ENCODE measurements around the gene ATP8B1.

Gene ATP8B1

GRCh38 chr18:57640749-57641148 is 162.4 kb downstream of the ATP8B1 start:
- DNase-seq = no peak
- H3K36me3 Mint-ChIP-seq (ENCODE audit: low read depth) = peaks cover 53% of the 10 kb centered on the region
- H3K4me1 Mint-ChIP-seq (ENCODE audit: low read depth) = peaks cover 36% of the 10 kb centered on the region
- H3K9me3 Mint-ChIP-seq = no peaks in the 10 kb centered on the region
- peak overlapping the region; percentile 74 for H3K27ac Mint-ChIP-seq
- H3K4me3 Mint-ChIP-seq = no peak overlapping the region
- no peaks in the 10 kb centered on the region for H3K27me3 Mint-ChIP-seq

- Mint-ChIP-seq H3K4me3 (no peak overlapping the region), H3K36me3 (ENCODE audit: low read depth) (peaks cover 54% of the 10 kb centered on the region), H3K4me1 (ENCODE audit: low read depth) (peaks cover 38% of the 10 kb centered on the region), H3K9me3 (no peaks in the 10 kb centered on the region), H3K27ac (peak overlapping the region; percentile 39), H3K27me3 (no peaks in the 10 kb centered on the region)
- DNase-seq = no peak
Observed at GRCh38 chr18:57640236-57640635, 162.9 kb downstream of the ATP8B1 start.

- DNase-seq = no peak
- Mint-ChIP-seq H3K4me3 (no peak overlapping the region), H3K36me3 (ENCODE audit: low read depth) (peaks cover 23% of the 10 kb centered on the region)
Observed at GRCh38 chr18:57635003-57635822, 167.9 kb downstream of the ATP8B1 start.

GRCh38 chr18:57631697-57632096 is 171.4 kb downstream of the ATP8B1 start:
- Mint-ChIP-seq H3K4me3 (peak overlapping the region; percentile 28), H3K27me3 (no peaks in the 10 kb centered on the region), H3K9me3 (no peaks in the 10 kb centered on the region), H3K27ac (peak overlapping the region; percentile 1), H3K36me3 (ENCODE audit: low read depth) (peaks cover 13% of the 10 kb centered on the region), H3K4me1 (ENCODE audit: low read depth) (peaks cover 24% of the 10 kb centered on the region)
- no peak for DNase-seq

More at GRCh38 chr18:57635003-57635822, 167.9 kb downstream of the ATP8B1 start:
- peaks cover 23% of the 10 kb centered on the region for H3K4me1 Mint-ChIP-seq (ENCODE audit: low read depth)
- no peaks in the 10 kb centered on the region for H3K9me3 Mint-ChIP-seq
- H3K27me3 Mint-ChIP-seq = no peaks in the 10 kb centered on the region
- no peak overlapping the region for H3K27ac Mint-ChIP-seq

GRCh38 chr18:57630754-57631595 is 172.1 kb downstream of the ATP8B1 start:
- Mint-ChIP-seq H3K27me3 (no peaks in the 10 kb centered on the region), H3K9me3 (no peaks in the 10 kb centered on the region), H3K27ac (peak overlapping the region; percentile 99), H3K4me3 (peak overlapping the region; percentile 95), H3K4me1 (ENCODE audit: low read depth) (peaks cover 24% of the 10 kb centered on the region), H3K36me3 (ENCODE audit: low read depth) (peaks cover 13% of the 10 kb centered on the region)
- no peak for DNase-seq

GRCh38 chr18:57630002-57630753 is 172.9 kb downstream of the ATP8B1 start:
- no peaks in the 10 kb centered on the region for H3K27me3 Mint-ChIP-seq
- peaks cover 22% of the 10 kb centered on the region for H3K4me1 Mint-ChIP-seq (ENCODE audit: low read depth)
- peak; percentile 96 for DNase-seq
- H3K9me3 Mint-ChIP-seq = no peaks in the 10 kb centered on the region
- peaks cover 11% of the 10 kb centered on the region for H3K36me3 Mint-ChIP-seq (ENCODE audit: low read depth)
- peak overlapping the region; percentile 95 for H3K4me3 Mint-ChIP-seq
- H3K27ac Mint-ChIP-seq = peak overlapping the region; percentile 99

- H3K9me3 Mint-ChIP-seq = no peaks in the 10 kb centered on the region
- H3K36me3 Mint-ChIP-seq (ENCODE audit: low read depth) = peaks cover 9% of the 10 kb centered on the region
- H3K4me1 Mint-ChIP-seq (ENCODE audit: low read depth) = peaks cover 22% of the 10 kb centered on the region
- peak overlapping the region; percentile 95 for H3K4me3 Mint-ChIP-seq
- no peaks in the 10 kb centered on the region for H3K27me3 Mint-ChIP-seq
- peak overlapping the region; percentile 99 for H3K27ac Mint-ChIP-seq
- DNase-seq = no peak
Observed at GRCh38 chr18:57629422-57629821, 173.7 kb downstream of the ATP8B1 start.

- Mint-ChIP-seq H3K4me1 (ENCODE audit: low read depth) (peaks cover 22% of the 10 kb centered on the region), H3K36me3 (ENCODE audit: low read depth) (peaks cover 8% of the 10 kb centered on the region), H3K9me3 (no peaks in the 10 kb centered on the region), H3K27ac (no peak overlapping the region), H3K4me3 (no peak overlapping the region), H3K27me3 (no peaks in the 10 kb centered on the region)
- no peak for DNase-seq
Observed at GRCh38 chr18:57627488-57627887, 175.6 kb downstream of the ATP8B1 start.

- Mint-ChIP-seq H3K27me3 (no peaks in the 10 kb centered on the region), H3K27ac (no peak overlapping the region)
Observed at GRCh38 chr18:57624988-57625387, 178.1 kb downstream of the ATP8B1 start.

GRCh38 chr18:57621246-57621604 is 181.9 kb downstream of the ATP8B1 start:
- H3K4me1 Mint-ChIP-seq (ENCODE audit: low read depth) = peaks cover 37% of the 10 kb centered on the region
- H3K27me3 Mint-ChIP-seq = no peaks in the 10 kb centered on the region
- DNase-seq = no peak
- peak overlapping the region; percentile 92 for H3K4me3 Mint-ChIP-seq
- no peaks in the 10 kb centered on the region for H3K9me3 Mint-ChIP-seq
- peak overlapping the region; percentile 97 for H3K27ac Mint-ChIP-seq
- peaks cover 52% of the 10 kb centered on the region for H3K36me3 Mint-ChIP-seq (ENCODE audit: low read depth)

More at GRCh38 chr18:57624988-57625387, 178.1 kb downstream of the ATP8B1 start:
- H3K9me3 Mint-ChIP-seq = no peaks in the 10 kb centered on the region
- peaks cover 21% of the 10 kb centered on the region for H3K4me1 Mint-ChIP-seq (ENCODE audit: low read depth)
- peaks cover 20% of the 10 kb centered on the region for H3K36me3 Mint-ChIP-seq (ENCODE audit: low read depth)
- no peak overlapping the region for H3K4me3 Mint-ChIP-seq
- DNase-seq = no peak

GRCh38 chr18:57619876-57620275 is 183.2 kb downstream of the ATP8B1 start:
- H3K36me3 Mint-ChIP-seq (ENCODE audit: low read depth) = peaks cover 63% of the 10 kb centered on the region
- no peak for DNase-seq
- H3K27me3 Mint-ChIP-seq = no peaks in the 10 kb centered on the region
- H3K4me3 Mint-ChIP-seq = peak overlapping the region; percentile 92
- no peaks in the 10 kb centered on the region for H3K9me3 Mint-ChIP-seq
- peak overlapping the region; percentile 97 for H3K27ac Mint-ChIP-seq
- peaks cover 43% of the 10 kb centered on the region for H3K4me1 Mint-ChIP-seq (ENCODE audit: low read depth)

GRCh38 chr18:57618910-57619309 is 184.2 kb downstream of the ATP8B1 start:
- Mint-ChIP-seq H3K36me3 (ENCODE audit: low read depth) (peaks cover 72% of the 10 kb centered on the region), H3K27ac (no peak overlapping the region), H3K27me3 (no peaks in the 10 kb centered on the region), H3K9me3 (no peaks in the 10 kb centered on the region), H3K4me3 (peak overlapping the region; percentile 25), H3K4me1 (ENCODE audit: low read depth) (peaks cover 43% of the 10 kb centered on the region)
- DNase-seq = no peak

GRCh38 chr18:57603871-57604270 is 199.2 kb downstream of the ATP8B1 start:
- H3K36me3 Mint-ChIP-seq (ENCODE audit: low read depth) = peaks cover 91% of the 10 kb centered on the region
- no peak for DNase-seq

More at GRCh38 chr18:57603871-57604270, 199.2 kb downstream of the ATP8B1 start:
- H3K27me3 Mint-ChIP-seq = no peaks in the 10 kb centered on the region
- H3K4me3 Mint-ChIP-seq = no peak overlapping the region
- no peaks in the 10 kb centered on the region for H3K4me1 Mint-ChIP-seq (ENCODE audit: low read depth)
- H3K9me3 Mint-ChIP-seq = no peaks in the 10 kb centered on the region
- peak overlapping the region; percentile 6 for H3K27ac Mint-ChIP-seq

Data from activated T-cell treated with anti-CD3 and anti-CD28 coated beads, Interleukin-2, amount 50 U/mL, for 24 hours (primary cell).